Measurements from ENCODE around the gene SH3RF3.

SH3RF3 gene

DNA sequence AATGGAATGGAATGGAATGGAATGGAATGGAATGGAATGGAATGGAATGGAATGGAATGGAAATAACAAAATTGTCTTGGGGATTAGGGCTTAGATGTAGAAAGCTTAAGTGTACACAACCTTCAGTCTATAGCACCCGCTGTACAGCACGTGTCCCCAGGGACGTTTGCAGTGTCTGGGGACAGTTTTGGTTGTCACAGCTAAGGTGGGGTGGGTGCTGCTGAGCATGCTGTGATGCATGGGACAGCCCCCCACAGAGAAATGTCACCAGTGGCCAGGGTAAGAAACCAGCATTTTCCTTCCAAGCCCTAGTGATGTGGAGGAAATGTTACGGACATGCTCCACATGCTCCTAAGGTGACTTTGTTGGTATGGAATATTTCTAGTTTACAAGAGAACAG is 70.8 kb downstream of the SH3RF3 start:
- DNase-seq (ENCODE audit: low read depth in 2 of 2, low spot score in 1 of 2): no peak

DNA sequence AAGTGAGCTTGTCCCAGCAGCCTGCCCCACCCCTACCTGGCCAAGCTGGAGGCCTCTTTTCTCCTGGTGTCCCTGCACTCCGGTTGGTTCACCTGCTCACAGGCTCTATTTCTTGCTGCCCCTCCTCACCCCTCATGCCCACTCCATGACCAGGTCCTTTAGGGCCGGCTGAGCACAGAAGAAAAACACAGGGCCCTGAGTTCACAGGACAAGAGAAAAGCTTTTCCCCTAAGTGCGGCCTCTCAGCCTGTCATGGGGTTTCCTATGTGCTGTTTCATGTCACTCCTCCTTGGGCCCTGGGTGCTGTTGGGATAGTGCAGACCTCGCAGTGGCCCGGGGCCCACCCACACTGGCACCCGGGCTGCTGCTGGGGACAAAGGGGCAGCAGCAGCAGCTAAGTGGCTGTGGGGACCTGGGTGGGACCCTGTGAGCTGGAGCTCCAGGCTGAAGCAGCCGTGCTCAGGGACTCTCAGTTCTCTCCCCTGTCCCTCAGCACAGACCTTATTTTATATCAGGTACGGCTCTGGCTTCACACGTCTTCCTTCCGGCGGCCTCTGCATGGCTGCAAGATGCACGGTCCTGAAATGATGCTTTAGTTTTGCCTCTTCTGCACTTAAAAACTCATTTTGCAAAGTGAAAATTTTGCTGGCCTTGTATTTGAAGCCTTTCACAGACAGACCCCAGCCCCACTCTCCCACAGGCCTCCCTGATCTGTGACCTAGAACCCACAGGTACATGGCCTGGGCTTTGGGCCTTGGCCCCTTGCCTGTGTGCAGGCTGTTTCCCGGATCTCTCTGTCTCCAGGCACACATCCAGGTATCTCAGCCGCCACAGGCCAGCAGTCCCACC is 71.8 kb downstream of the SH3RF3 start:
- no peak for DNase-seq (ENCODE audit: low read depth in 2 of 2, low spot score in 1 of 2)

GRCh38 chr2:109201465-109202327 is 72.7 kb downstream of the SH3RF3 start:
- DNase-seq (ENCODE audit: low read depth in 2 of 2, low spot score in 1 of 2): no peak

- no peak for DNase-seq (ENCODE audit: low read depth in 2 of 2, low spot score in 1 of 2)
Observed at GRCh38 chr2:109202486-109202885, 73.5 kb downstream of the SH3RF3 start.

- no peak for DNase-seq (ENCODE audit: low read depth in 2 of 2, low spot score in 1 of 2)
Observed at GRCh38 chr2:109203246-109204011, 74.4 kb downstream of the SH3RF3 start.

GRCh38 chr2:109204412-109204811 is 75.4 kb downstream of the SH3RF3 start:
- no peak for DNase-seq (ENCODE audit: low read depth in 2 of 2, low spot score in 1 of 2)

DNA sequence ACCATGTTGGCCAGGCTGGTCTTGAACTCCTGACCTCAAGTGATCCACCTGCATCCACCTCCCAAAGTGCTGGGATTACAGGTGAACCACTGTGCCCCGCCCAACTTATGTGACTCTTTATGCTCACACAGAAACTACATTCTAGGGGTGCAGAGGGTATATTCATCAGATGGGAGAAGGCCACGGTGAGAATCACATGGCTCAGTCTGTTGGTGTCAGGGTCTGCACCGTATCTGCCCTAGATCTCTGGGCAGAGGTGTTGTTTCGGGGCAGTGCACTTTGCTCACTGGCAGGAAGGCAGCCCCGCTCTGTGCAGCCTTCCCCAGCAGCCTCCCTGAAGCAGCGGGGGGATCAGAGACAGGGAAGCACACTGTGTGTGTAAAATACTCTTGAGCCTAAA is 76.4 kb downstream of the SH3RF3 start:
- no peak for DNase-seq (ENCODE audit: low read depth in 2 of 2, low spot score in 1 of 2)

GRCh38 chr2:109206569-109207146 is 77.7 kb downstream of the SH3RF3 start:
- no peak for DNase-seq (ENCODE audit: low read depth in 2 of 2, low spot score in 1 of 2)

GRCh38 chr2:109207176-109207575 is 78.2 kb downstream of the SH3RF3 start:
- no peak for DNase-seq (ENCODE audit: low read depth in 2 of 2, low spot score in 1 of 2)

DNA sequence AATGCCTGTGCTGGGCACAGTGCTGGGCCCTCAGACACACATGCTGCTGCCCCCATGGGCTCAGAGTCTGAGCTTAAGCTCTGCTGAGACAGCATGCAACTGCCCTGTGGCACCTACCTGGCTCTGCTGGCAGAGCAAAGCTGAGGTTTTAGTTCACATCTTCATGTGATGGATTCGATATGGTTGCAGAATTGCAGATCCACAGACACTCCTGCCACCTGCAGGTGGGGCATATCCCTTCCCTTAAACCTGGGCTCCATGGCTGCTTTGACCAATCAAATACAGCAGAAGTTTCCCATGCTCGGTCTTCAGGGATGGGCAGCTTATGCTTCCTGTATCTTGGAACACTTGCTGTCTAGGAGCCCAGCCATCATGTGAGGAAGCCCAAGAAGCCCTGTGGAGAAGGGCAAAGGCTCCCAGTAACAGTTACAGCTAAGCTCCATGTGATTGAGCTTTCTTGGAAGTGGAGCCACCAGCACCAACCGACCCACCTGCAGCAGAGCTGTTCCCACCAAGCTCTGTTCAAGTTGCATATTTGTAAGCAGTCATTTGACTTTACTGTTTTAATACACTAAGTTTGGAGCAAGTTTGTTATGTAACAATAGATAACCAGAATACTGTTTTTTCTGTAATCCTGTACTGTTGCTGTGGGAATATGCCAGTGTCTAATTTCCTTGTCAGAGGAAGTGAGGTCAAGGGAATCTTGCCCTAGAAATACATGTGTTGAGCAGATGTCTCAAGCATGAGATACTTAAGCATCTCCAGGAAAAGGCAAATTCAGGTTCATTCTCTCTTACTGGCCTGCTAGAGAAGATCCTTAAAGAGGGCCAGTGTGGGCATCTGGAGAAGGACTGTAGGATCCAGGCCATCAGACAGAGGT is 79.3 kb downstream of the SH3RF3 start:
- no peak for DNase-seq (ENCODE audit: low read depth in 2 of 2, low spot score in 1 of 2)

DNA sequence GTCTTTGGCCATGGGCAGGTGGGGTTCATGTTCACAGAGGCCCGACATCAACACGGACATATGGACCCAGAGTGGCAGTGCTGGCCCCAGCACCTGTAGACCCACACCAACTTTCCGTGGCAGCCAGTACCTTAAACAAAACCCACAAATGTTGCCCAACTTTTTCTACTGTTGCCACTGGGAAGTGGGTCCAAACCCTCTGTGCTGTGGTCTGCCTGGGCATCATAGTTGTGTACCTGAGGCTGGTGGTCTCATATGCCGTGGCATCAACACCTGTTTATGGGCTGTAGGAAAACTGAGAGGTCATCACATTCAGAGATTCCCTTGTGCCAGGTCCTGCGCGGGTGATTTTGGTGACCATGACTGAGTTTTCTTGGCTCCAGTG is 79.9 kb downstream of the SH3RF3 start:
- no peak for DNase-seq (ENCODE audit: low read depth in 2 of 2, low spot score in 1 of 2)

- DNase-seq (ENCODE audit: low read depth in 2 of 2, low spot score in 1 of 2): no peak
Observed at GRCh38 chr2:109209412-109209811, 80.4 kb downstream of the SH3RF3 start.

DNA sequence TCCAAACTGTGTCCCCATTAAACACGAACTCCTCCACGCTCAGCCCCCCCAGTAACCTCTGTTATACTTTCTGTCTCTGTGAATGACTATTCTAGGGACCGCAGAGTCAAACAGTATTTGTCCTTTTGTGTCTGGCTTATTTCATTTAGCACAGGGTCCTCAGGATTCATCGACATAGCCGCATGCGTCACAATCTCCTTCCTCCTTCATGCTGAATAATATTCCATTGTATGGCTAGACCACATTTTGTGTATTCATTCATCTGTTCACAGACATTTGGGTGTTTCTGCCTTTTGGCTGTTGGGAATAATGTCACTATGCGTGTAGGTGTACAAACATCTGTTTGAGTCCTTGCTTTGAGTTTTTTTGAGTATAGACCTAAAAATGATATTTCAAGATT is 80.9 kb downstream of the SH3RF3 start:
- no peak for DNase-seq (ENCODE audit: low read depth in 2 of 2, low spot score in 1 of 2)

DNA sequence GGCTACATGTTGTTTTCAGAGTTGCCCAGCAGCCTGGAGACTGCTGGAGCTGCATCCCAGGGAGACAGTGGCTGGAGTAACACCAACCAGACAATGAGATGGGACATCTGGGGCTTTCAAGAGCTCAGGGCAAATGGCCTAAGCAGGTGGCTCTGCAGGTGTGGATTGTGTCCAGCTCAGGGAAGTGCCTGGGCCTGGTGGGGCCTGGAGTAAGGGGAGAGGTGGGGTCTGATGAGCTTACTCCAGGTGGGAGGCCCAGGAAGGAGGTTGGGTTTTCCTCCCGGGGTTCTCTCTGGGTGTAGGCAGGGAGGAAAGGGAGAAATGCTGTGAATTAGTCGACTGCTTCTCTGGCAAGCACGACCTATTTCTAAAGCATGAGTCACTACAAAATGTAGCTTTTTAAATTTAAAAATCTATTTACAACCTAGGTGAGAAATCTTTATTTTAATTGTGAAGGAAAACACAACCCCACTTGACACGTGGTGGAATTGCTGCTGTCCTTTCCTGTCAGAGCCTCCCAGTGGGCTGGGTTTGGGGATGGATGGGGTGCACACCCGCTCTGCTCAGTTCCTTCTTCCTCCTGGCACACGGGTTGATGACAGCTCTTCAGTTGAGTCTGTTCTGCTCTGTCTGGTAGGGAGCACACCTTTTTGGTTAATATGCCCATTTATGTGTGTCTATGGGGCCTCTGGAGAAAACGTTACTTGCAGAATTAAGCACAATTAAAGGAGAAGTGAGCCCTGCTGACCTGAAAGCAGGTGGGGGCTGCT is 81.6 kb downstream of the SH3RF3 start:
- DNase-seq (ENCODE audit: low read depth in 2 of 2, low spot score in 1 of 2): no peak

DNA sequence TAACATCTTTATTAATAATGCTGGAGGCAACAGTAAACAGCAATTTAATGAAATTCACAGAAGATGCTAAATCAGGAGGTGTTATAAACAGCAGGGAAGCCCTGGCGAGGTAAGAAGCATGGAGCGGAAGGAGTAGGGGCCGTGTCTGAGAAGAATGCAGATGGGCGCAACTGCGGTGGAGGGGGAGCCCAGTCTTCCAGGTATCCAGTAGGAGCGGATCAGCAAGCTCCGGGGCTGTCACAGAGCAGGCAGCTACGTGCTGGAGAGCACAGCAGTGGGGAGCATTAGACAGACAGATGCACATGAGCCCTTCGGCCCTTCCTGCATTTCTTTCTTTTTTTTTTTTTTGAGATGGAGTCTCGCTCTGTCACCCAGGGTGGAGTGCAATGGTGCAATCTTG is 82.3 kb downstream of the SH3RF3 start:
- DNase-seq (ENCODE audit: low read depth in 2 of 2, low spot score in 1 of 2): no peak

GRCh38 chr2:109212836-109213563 is 84.0 kb downstream of the SH3RF3 start:
- no peak for DNase-seq (ENCODE audit: low read depth in 2 of 2, low spot score in 1 of 2)

DNA sequence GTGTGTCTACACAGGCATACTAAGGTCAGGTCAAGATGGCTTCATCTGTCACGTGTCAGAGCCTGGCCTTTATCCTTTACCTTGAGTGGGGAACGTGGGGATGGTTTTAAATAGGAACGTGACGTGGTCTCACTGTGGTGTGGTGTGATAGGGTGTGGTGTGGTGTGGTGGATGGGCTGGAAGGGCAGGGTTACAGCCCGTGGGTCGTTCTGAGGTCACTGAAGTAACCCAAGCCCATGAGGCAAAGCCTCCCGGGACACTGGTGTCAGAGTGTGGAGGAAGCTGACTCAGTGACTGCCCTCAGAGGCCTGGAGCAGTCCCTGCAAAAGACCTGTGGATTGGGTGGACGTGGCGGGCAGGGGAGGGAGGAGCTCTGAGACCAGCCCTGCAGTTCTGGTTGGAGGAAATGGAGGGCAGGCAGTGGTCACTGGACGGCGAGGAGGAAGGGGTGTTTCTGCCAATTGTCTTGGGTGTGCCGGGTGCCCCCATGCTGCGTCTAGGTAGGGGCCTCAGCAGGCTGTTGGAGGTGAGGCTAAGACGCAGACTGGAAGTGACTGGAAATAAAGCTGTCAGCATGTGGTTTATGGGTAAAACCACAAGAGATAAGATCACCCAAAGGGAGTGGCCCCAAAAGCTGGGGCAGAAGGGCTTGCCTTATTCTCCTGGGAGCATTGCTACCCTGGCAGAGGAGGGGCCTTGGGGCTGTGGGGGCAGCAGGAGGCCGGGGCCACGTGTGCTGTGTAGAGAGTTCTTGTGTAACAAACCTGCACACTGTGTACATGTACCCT is 84.8 kb downstream of the SH3RF3 start:
- peak in 1 of 2 donors; percentile 37 for DNase-seq (ENCODE audit: low read depth in 2 of 2, low spot score in 1 of 2)

All from stimulated activated CD8-positive, alpha-beta memory T cell treated with anti-CD3 and anti-CD28 coated beads, Interleukin-4, amount 100 ng/mL, for 4 hours (primary cell).